LNCAP (cell line): ENCODE data around the gene TAF1A.

ENCODE experiments used
- CTCF ChIP-seq: fragments of 450-650 bp; IDR thresholded peaks from 2 replicates; pipeline ENCODE4 v1.5.1; 2017; ENCODE audit warnings: mild to moderate bottlenecking

Gene TAF1A

GRCh38 chr1:222557148-222557547 is 32.6 kb downstream of the TAF1A start:
- no peak for TF ChIP-seq CTCF

- TF ChIP-seq CTCF: no peak
Measured at GRCh38 chr1:222555992-222556615, 33.6 kb downstream of the TAF1A start.

- TF ChIP-seq CTCF: no peak
Measured at GRCh38 chr1:222554177-222554576, 35.6 kb downstream of the TAF1A start.

GRCh38 chr1:222552882-222553281 is 36.9 kb downstream of the TAF1A start:
- TF ChIP-seq CTCF: no peak

GRCh38 chr1:222547944-222548671 is 41.6 kb downstream of the TAF1A start, which contains the start of gene HHIPL2:
HHIPL2 (minus strand) TSS chr1:222548104; CDS start chr1:222548044, 60 bp downstream.
- TF ChIP-seq CTCF: no peak

- TF ChIP-seq CTCF: no peak
Measured at GRCh38 chr1:222547260-222547614, 42.5 kb downstream of the TAF1A start.

- TF ChIP-seq CTCF: no peak
Measured at GRCh38 chr1:222546548-222547259, 43.0 kb downstream of the TAF1A start.
